DMS114 treated with DMSO at 0.1 percent for 48 hours (cell line): ENCODE data around the gene NUAK1.

Source experiments
- DNase-seq: peaks from one replicate; lab custom pipeline; 2025; ENCODE audit not compliant: unreplicated experiment; lab: John Stamatoyannopoulos, UW

Gene NUAK1

GRCh38 chr12:106066051-106066705, 72.6 kb downstream of the NUAK1 start:
- no peak for DNase-seq

GRCh38 chr12:106065506-106065905, 73.2 kb downstream of the NUAK1 start:
- DNase-seq: no peak

GRCh38 chr12:106064721-106065021, 74.1 kb downstream of the NUAK1 start:
- DNase-seq: no peak

GRCh38 chr12:106063826-106064720, 74.7 kb downstream of the NUAK1 start:
- no peak for DNase-seq

GRCh38 chr12:106062693-106063092, 76.1 kb downstream of the NUAK1 start:
- DNase-seq: no peak

- no peak for DNase-seq
These were observed 80.2 kb downstream of the NUAK1 start for GRCh38 chr12:106058256-106059182.

- DNase-seq: no peak
These were observed 84.7 kb downstream of the NUAK1 start for GRCh38 chr12:106054049-106054448.

- no peak for DNase-seq
These were observed 86.8 kb downstream of the NUAK1 start for GRCh38 chr12:106051853-106052531.

- DNase-seq: no peak
These were observed 89.2 kb downstream of the NUAK1 start for GRCh38 chr12:106049546-106049945.

- DNase-seq: no peak
These were observed 89.6 kb downstream of the NUAK1 start for GRCh38 chr12:106049105-106049504.

- DNase-seq: no peak
These were observed 90.1 kb downstream of the NUAK1 start for GRCh38 chr12:106048676-106049075.

GRCh38 chr12:106048016-106048415, 90.7 kb downstream of the NUAK1 start:
- DNase-seq: no peak

- no peak for DNase-seq
These were observed 91.8 kb downstream of the NUAK1 start for GRCh38 chr12:106046947-106047346.

GRCh38 chr12:106046301-106046846, 92.4 kb downstream of the NUAK1 start:
- no peak for DNase-seq

- no peak for DNase-seq
These were observed 93.5 kb downstream of the NUAK1 start for GRCh38 chr12:106045251-106045674.

- no peak for DNase-seq
These were observed 94.0 kb downstream of the NUAK1 start for GRCh38 chr12:106044773-106045172.

- no peak for DNase-seq
These were observed 96.7 kb downstream of the NUAK1 start for GRCh38 chr12:106042037-106042436.

- DNase-seq: no peak
These were observed 98.2 kb downstream of the NUAK1 start for GRCh38 chr12:106040521-106040920.

GRCh38 chr12:106039646-106040404, 98.9 kb downstream of the NUAK1 start:
- DNase-seq: no peak

GRCh38 chr12:106039242-106039641, 99.5 kb downstream of the NUAK1 start:
- no peak for DNase-seq
